Measurements from ENCODE around the gene EXOSC10.
"Not testable (repeated sequence)": the region's sequence is repeated elsewhere in the genome, so short reads cannot be mapped to it uniquely, and the experiment has no call there.

GRCh38 chr1:11019358-11019757 lies 80.3 kb downstream of the EXOSC10 start:
- TF ChIP-seq POLR2A, CTCF, POLR2AphosphoS5 (IDR thresholded peaks at IDR 0.05): not testable (repeated sequence)

Measured in prostate gland (tissue), 2 donors.